HG02798 (cell line): Measurements from ENCODE around the gene TRIO.

Experiments
- ATAC-seq: cut with Tn5 transposase; IDR thresholded peaks from one replicate; pipeline ENCODE4 v1.9.1; 2021; ENCODE audit warnings: mild to moderate bottlenecking; ENCODE audit not compliant: unreplicated experiment, poor library complexity

The TRIO gene

GRCh38 chr5:14145435-14146334 is 2.5 kb downstream of the TRIO start:
- no peak for ATAC-seq

GRCh38 chr5:14146725-14147124 is 3.6 kb downstream of the TRIO start:
- no peak for ATAC-seq

- ATAC-seq, result no peak
Observed at GRCh38 chr5:14147210-14147609, 4.1 kb downstream of the TRIO start.

- ATAC-seq, result no peak
Observed at GRCh38 chr5:14148483-14148882, 5.3 kb downstream of the TRIO start.

- peak; percentile 17 for ATAC-seq
Observed at GRCh38 chr5:14148890-14149671, 5.9 kb downstream of the TRIO start.

- no peak for ATAC-seq
Observed at GRCh38 chr5:14149672-14150274, 6.6 kb downstream of the TRIO start.

- ATAC-seq, result no peak
Observed at GRCh38 chr5:14151416-14151815, 8.3 kb downstream of the TRIO start.

GRCh38 chr5:14153071-14153864 is 10.1 kb downstream of the TRIO start:
- ATAC-seq, result no peak

GRCh38 chr5:14153932-14154731 is 11.0 kb downstream of the TRIO start:
- ATAC-seq, result peak; percentile 33

- ATAC-seq, result peak; percentile 73
Observed at GRCh38 chr5:14155075-14155474, 11.9 kb downstream of the TRIO start.

- ATAC-seq, result no peak
Observed at GRCh38 chr5:14155739-14156138, 12.6 kb downstream of the TRIO start.

GRCh38 chr5:14156290-14156649 is 13.1 kb downstream of the TRIO start:
- peak; percentile 4 for ATAC-seq

GRCh38 chr5:14156650-14157492 is 13.7 kb downstream of the TRIO start:
- peak; percentile 67 for ATAC-seq

GRCh38 chr5:14157493-14157782 is 14.3 kb downstream of the TRIO start:
- ATAC-seq, result no peak

GRCh38 chr5:14158890-14159666 is 15.9 kb downstream of the TRIO start:
- ATAC-seq, result no peak

- no peak for ATAC-seq
Observed at GRCh38 chr5:14161825-14162556, 18.8 kb downstream of the TRIO start.
